Medulla oblongata (tissue), 1 donor: Measurements from ENCODE around the gene ARHGEF26.
A peak's percentile ranks its signal among the peaks of the same experiment; 100 is the strongest.

ENCODE experiments used
- DNase-seq: peaks from one replicate; pipeline ENCODE4 v3.0.0-alpha.2; 2015; ENCODE audit errors: extremely low spot score

Gene ARHGEF26

GRCh38 chr3:154250291-154250690 is 129.1 kb downstream of the ARHGEF26 start:
- DNase-seq = no peak

DNA sequence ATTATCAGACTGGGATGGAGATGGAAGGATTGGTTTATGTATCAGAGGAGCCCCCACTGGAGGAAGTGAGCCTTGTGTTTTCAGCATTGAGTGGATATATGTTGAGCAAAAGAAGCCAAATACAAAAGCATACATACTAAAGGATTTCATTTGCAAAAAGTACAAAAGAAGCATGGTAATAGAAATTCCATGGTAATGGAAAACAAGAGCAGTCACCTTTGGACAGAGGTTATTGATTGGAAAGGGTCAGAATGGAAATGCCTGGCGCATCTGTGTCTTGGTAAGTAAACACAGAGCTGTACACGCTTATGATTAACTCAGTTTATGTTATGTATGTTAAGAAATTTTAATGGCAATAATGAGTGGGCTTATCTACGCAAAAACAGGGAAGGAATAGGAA is 130.4 kb downstream of the ARHGEF26 start:
- no peak for DNase-seq

DNA sequence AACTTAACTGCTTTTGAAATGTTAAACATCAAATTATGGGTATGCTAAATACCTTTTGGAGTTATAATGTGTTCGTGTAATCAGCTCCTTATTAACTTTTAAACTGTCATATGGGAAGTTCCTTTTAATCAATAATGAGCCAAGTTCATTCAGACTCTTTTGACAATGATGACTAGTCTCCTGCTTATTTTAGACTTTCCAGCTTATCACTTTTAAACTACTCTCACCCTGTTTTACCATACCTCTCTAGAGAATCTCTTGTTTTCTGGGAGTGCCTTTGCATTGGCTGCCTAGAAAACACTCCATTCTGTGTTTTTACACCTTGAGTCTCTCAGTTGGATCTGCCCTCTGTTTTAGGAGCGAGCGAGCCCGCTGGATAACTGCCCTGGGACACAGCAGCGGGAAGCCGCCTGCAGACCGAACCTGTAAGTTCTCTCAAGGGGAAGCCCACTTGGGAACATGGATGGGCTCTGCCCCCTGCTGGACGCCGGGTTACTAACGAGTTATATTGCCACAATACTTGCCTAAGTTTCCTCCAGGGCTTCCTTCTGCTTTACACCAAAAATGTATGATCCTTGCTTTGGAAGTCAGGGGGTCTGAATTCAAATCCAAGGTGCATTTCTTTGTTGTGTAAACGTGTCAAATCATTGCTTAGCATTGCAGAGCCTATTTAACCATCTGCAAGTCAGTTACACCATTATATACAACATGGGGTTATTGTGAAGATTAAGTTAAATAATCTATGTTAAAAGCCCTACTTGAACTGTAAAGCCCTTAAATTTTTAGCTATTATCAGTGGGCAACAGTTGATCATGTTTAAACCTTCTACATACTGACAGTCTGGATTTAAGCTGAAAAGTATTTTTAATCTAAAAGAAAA is 131.8 kb downstream of the ARHGEF26 start:
- DNase-seq = peak; percentile 95

- no peak for DNase-seq
Observed at GRCh38 chr3:154254527-154254926, 133.3 kb downstream of the ARHGEF26 start.

GRCh38 chr3:154273381-154273780 is 152.2 kb downstream of the ARHGEF26 start:
- DNase-seq = no peak

DNA sequence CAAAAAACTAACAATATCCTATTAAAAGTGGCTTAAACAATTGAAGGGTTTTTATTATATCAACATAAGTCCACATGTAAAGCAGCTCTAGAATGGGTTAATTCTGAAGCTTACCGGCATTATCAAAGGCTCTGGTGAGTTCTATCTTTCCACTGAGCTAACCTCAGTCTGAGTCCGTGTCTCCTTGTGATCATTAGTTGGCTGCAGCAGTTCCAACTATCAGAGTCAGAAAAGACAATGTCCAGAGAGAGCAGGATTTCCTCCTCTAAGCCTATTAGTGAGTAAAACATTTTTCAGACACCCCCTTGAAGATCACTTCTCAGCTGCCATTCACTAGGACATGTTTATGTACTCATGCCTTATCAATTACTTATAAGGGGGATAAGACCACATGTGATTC is 153.2 kb downstream of the ARHGEF26 start:
- DNase-seq = no peak

DNA sequence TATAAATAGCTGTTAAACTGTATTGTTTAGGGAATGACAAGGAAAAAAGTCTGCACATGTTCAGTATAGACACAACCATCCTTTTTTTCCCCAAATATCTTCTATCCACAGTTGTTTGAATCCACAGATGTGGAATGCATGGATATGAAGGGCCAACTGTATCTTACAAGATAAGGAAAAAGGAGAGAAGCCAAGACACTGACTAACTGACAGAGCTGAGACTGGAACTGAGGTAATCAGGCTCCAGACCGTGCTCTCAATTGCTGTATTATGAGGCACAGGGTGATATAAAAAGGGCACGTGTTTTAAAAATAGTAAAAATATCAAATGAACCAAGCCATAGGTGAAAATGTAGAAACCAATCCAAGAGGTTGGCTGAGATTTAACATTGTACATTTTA is 154.1 kb downstream of the ARHGEF26 start:
- no peak for DNase-seq

DNA sequence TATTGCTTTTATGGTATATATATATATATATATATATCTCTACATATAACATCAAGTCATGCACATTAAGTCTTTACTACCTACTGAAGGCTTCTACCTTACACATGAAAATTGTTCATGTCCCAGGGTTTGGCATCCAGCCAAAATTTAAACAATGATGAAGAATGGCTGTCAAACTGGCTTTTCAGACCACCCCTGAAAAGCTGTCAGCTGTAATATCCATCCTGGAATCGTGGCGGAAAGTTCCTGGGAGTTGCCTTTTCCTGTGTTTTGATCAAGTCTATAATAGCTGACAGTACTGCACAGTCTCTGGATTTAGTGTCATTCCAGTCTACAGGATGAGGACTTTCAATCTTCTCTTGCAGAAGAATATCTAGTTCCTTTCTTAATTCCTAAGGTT is 154.8 kb downstream of the ARHGEF26 start:
- DNase-seq = no peak

- no peak for DNase-seq
Observed at GRCh38 chr3:154280161-154280560, 159.0 kb downstream of the ARHGEF26 start.

DNA sequence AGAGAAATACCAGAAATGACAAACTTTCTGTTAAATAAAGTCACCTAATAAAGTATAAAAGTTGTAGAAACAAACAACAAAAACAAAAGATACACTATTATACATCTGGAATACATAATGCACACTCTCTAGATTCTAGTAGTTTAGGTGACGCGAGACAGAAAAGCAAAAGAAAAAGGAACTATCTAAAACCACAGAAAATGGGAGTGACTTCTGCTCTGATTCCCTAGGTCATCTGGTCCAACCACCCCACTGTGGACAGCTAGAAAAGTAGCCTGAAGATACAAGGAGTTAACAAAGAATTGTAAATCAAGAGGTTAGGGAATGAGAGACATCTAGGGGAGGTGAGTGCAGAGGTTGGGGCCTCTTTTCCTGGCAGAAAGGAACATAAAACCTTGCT is 164.0 kb downstream of the ARHGEF26 start:
- DNase-seq = no peak

- DNase-seq = no peak
Observed at GRCh38 chr3:154290187-154290586, 169.0 kb downstream of the ARHGEF26 start.

DNA sequence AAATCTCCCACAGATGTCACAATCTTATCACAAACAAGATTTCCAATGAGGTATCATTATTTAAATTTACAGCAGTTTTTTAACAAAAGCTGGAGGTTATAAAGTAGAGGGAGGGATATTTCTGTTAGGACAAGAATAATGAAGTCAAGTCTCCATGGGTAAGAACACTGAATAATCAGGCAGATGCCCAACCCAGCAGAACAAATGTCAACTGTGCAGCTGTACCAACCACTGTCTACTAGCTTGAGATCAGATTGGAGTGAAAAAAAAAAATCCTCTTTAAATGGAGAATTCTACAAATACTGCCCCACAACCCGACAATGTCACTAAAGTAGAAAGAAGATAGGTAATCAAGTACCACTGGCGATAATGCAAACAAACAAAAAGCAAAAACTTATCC is 172.8 kb downstream of the ARHGEF26 start:
- DNase-seq = peak; percentile 54

DNA sequence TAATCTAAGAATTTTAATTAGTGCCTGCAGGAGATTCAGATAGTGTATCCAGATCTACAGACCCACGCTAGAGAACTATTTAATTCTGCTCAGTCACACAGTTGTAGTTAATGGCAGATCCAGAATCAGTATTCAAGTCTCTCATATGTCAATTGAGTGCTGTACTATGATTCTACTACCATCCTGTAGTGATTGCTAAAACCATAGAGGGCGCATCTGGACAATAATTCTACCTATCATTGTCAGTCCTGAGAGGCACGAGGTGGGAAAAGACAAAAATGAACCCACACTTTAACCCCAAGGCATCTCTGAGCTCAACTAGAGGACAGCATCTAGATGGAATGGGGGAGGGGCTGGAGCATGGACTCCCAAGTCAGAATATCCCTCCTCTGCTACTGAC is 180.4 kb downstream of the ARHGEF26 start:
- DNase-seq = no peak

DNA sequence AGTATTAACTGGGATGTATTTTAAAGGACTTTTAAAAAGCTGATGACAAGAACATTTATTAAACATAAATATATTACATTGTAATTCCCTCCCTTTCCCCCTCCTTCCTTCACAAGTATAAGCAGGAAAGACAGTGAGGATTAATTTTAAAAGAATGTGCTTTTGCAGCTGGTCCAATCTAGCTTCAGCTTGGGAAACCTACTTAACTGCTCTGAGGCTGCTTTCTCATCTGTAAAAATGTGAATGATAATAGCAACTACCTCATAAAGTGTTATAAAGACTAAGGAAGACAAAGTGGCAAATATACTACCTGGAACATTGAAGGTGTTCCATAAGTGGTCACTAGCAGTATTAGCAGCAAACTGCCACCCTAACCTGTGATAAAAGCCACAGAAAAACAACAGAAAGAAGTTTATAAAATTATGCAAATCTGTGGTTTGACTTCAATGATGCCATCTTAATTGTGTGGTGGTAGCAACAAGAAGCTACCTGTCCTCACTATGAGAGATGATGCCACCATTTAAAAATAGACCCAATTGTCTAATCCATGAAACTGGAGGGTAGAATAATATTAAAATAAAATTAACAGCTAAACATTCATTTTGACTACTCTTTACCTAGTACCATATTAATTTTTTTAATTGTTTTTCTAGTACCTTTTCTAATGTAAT is 183.1 kb downstream of the ARHGEF26 start:
- no peak for DNase-seq

DNA sequence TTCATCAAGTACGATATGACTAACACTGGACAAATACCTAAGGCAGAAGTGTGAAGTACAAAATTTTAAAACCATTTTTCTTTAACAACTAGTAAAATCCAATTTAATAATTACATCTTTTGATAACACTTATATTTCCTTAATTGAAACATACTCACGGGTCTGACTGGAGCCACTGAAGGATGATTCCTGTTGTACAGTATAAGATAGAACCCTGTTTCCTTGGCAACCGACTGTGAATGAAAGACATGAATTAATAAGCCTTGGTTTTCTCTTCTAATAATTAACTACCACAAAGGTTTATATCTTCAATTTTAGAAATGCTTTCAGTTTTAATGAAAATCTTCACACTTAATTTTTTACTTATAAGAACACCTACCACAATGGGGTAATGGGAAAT is 183.7 kb downstream of the ARHGEF26 start:
- DNase-seq = no peak

DNA sequence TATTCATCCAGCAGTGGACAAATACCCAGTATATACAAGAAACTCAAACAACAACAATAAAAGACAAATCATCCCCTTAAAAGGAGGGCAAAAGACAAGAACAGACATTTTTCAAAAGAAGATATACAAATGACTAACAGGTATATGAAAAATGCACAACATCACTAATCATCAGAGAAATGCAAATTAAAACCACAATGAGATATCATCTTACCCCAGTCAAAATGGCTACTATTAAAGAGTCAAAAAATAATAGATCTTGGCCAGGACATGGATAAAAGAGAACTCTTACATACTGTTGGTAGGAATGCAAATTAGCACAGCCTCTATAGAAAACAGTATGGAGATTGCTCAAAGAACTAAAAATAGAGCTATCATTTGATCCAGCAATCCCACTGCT is 186.2 kb downstream of the ARHGEF26 start:
- DNase-seq = no peak
